Calu3 (cell line): Measurements from ENCODE around the gene RGS2. TPM values are rescaled to one million over a fixed set of nuclear protein-coding genes. Genes with fewer than 3 reads are reported as not detected.

ENCODE experiments used
- BruUV-seq: library from RNA; stranded (reverse); fragments of 400-500 nt; replicated peaks from 2 replicates; lab custom pipeline; 2021; lab: Mats Ljungman, UMichigan
- CTCF ChIA-PET: fragments of 300-600 bp; sonication (Branson Sonifier 250); formaldehyde crosslinking; loops from one replicate; lab custom pipeline; 2022; ENCODE audit warnings: antibody characterized with exemption; lab: Charles Lee
- DNase-seq: peaks from one replicate; pipeline ENCODE4 v3.0.0; 2022
- H3K27ac Mint-ChIP-seq: one replicate; pipeline ENCODE4 v1.8.0; 2022; ENCODE audit warnings: mixed read lengths; ENCODE audit not compliant: unreplicated experiment
- H3K27me3 Mint-ChIP-seq: one replicate; pipeline ENCODE4 v1.8.0; 2022; ENCODE audit warnings: mixed read lengths; ENCODE audit not compliant: unreplicated experiment
- H3K36me3 Mint-ChIP-seq: one replicate; pipeline ENCODE4 v1.8.0; 2022; ENCODE audit warnings: mild to moderate bottlenecking, moderate library complexity, mixed read lengths; ENCODE audit not compliant: insufficient read depth, unreplicated experiment
- H3K4me1 Mint-ChIP-seq: one replicate; pipeline ENCODE4 v1.8.0; 2022; ENCODE audit warnings: mild to moderate bottlenecking, low read depth, mixed read lengths; ENCODE audit not compliant: unreplicated experiment
- H3K4me3 Mint-ChIP-seq: one replicate; pipeline ENCODE4 v1.8.0; 2022; ENCODE audit warnings: mild to moderate bottlenecking, low read depth, moderate library complexity, mixed read lengths; ENCODE audit not compliant: unreplicated experiment
- H3K9me3 Mint-ChIP-seq: one replicate; pipeline ENCODE4 v1.8.0; 2022; ENCODE audit warnings: low read depth, mixed read lengths; ENCODE audit not compliant: unreplicated experiment
- CTCF ChIP-seq: fragments of 200-600 bp; IDR thresholded peaks from one replicate; pipeline ENCODE4 v1.8.0; 2022; ENCODE audit warnings: antibody characterized with exemption; ENCODE audit not compliant: unreplicated experiment
- intact Hi-C: fragments of 100-400 bp; cut with micrococcal nuclease; formaldehyde crosslinking; loops from one replicate; pipeline ENCODE4 v1.10.0; 2022; ENCODE audit not compliant: unreplicated experiment
- total RNA-seq: library from RNA; stranded (reverse); gene quantifications from 2 replicates; pipeline ENCODE4 v1.2.3, GENCODE V29; 2022

Gene RGS2
- total RNA-seq, 1 experiment from 2014 or later: 46.9 TPM

GRCh38 chr1:192776206-192776605 is 32.6 kb upstream of the RGS2 start:
- no peak for TF ChIP-seq CTCF
- CTCF ChIA-PET: no interaction called here
- Mint-ChIP-seq H3K9me3 (no peaks in the 10 kb centered on the region), H3K4me1 (no peaks in the 10 kb centered on the region), H3K4me3 (no peak overlapping the region), H3K36me3 (no peaks in the 10 kb centered on the region), H3K27me3 (no peaks in the 10 kb centered on the region), H3K27ac (no peak overlapping the region)
- BruUV-seq: no TSS peak
- intact Hi-C loops: no loop called here
- DNase-seq: no peak

GRCh38 chr1:192776998-192777397 is 31.8 kb upstream of the RGS2 start:
- CTCF ChIA-PET: interaction anchor here (0.5 kb wide), 1 partner anchor 21 kb away, joined by 4 read pairs; no protein-coding TSS in a partner anchor
- Mint-ChIP-seq H3K4me3 (no peak overlapping the region), H3K9me3 (peaks cover 4% of the 10 kb centered on the region), H3K36me3 (no peaks in the 10 kb centered on the region), H3K4me1 (no peaks in the 10 kb centered on the region), H3K27ac (no peak overlapping the region), H3K27me3 (no peaks in the 10 kb centered on the region)
- BruUV-seq: no TSS peak
- no peak for DNase-seq
- TF ChIP-seq CTCF: no peak
- intact Hi-C loops: no loop called here

GRCh38 chr1:192783791-192784190 is 25.0 kb upstream of the RGS2 start:
- BruUV-seq: no TSS peak
- intact Hi-C loops: no loop called here
- Mint-ChIP-seq H3K4me1 (peaks cover 18% of the 10 kb centered on the region), H3K4me3 (no peak overlapping the region), H3K36me3 (no peaks in the 10 kb centered on the region), H3K27ac (no peak overlapping the region), H3K9me3 (peaks cover 8% of the 10 kb centered on the region), H3K27me3 (no peaks in the 10 kb centered on the region)
- no peak for TF ChIP-seq CTCF
- DNase-seq: no peak
- CTCF ChIA-PET: no interaction called here

- Mint-ChIP-seq H3K27me3 (no peaks in the 10 kb centered on the region), H3K9me3 (peaks cover 8% of the 10 kb centered on the region), H3K4me3 (no peak overlapping the region), H3K36me3 (no peaks in the 10 kb centered on the region), H3K4me1 (peaks cover 18% of the 10 kb centered on the region), H3K27ac (no peak overlapping the region)
- TF ChIP-seq CTCF: no peak
- DNase-seq: no peak
- no TSS peak for BruUV-seq
- CTCF ChIA-PET: no interaction called here
- intact Hi-C loops: no loop called here
Measured at GRCh38 chr1:192784397-192784796, 24.4 kb upstream of the RGS2 start.
